HG03457 (cell line): ENCODE measurements around the gene CHAF1B.
"Not testable (repeated sequence)": the region's sequence is repeated elsewhere in the genome, so short reads cannot be mapped to it uniquely, and the experiment has no call there.

Experiments used
- ATAC-seq: cut with Tn5 transposase; IDR thresholded peaks from one replicate; pipeline ENCODE4 v1.9.1; 2021; ENCODE audit warnings: moderate number of reproducible peaks; ENCODE audit not compliant: unreplicated experiment

Gene CHAF1B

GRCh38 chr21:36388096-36388495 lies 2.9 kb downstream of the CHAF1B start:
- no peak for ATAC-seq

DNA sequence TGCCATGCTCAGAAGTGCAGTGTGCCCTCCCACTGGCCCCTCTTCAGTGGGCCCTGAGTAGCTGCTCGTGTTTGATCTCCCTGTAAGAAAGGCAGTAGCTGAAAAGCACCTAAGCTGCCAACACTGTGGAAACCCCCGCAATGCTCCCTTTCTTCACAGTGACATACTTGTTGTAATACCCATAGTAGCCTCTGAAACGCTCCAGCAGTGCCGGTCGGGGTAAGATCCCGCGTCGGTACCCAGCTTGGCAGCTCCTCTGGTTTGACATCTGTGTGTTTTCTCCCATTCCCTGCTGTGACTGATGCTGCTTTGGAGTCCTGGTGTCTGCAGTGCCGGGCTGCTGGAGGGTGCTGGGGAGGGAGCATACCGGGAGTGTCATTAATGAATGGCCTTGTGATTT lies 3.6 kb downstream of the CHAF1B start:
- no peak for ATAC-seq

- not testable (repeated sequence) for ATAC-seq
Observed at GRCh38 chr21:36391649-36392048, 6.5 kb downstream of the CHAF1B start.

- ATAC-seq: no peak
Observed at GRCh38 chr21:36395353-36396111, 10.3 kb downstream of the CHAF1B start.

DNA sequence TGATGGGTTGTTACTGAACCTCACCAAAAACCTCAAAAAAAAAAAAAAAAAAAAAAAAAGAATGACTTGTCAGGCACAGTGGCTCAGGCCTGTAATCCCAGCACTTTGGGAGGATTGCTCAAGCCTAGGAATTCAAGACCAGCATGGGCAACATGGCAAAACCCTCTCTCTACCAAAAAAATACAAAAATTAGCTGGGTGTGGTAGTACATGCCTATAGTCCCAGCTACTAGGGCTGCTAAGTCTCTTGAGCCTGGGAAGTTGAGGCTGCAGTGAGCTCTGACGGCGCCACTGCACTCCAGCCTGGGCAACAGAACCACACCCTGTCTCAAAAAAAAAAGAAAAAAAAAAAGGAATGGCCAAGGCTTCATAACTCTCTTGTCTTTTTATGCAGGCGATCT lies 11.1 kb downstream of the CHAF1B start:
- ATAC-seq: no peak

DNA sequence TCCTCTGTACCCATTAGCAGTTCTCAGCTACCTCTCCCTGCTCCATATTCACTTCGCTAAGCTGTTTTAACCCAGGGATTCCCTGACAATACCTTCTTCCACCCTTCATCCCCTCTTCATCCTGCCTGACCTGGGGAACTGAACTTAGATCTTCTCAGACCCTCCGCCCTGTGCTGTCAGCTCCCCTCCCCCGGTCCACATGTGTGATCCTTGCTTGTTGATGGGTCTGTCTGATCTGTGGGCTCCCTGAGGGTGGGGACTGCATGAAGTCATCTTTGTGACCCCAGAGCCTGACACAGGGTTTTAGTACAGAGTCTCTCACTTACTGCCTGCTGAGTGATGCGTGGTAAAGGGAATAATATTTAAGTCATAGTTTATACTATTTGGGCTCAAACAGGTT lies 11.8 kb downstream of the CHAF1B start:
- ATAC-seq: no peak

GRCh38 chr21:36397606-36398005 lies 12.4 kb downstream of the CHAF1B start:
- no peak for ATAC-seq

DNA sequence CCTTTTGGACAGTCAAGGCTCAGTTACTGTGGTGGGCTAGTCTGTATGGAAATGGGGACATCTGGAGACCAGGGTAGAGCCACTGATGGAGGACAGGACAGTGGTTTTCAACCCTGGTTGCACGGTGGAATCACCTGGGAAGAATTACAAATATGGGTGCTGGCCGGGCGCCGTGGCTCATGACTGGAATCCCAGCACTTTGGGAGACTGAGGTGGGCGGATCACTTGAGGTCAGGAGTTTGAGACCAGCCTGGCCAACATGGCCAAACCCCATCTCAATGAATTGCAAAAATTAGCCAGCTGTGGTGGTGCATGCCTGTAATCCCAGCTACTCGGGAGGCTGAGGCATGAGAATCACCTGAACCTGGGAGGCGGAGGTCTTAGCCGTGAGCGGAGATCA lies 14.5 kb downstream of the CHAF1B start:
- not testable (repeated sequence) for ATAC-seq

GRCh38 chr21:36400719-36401118 lies 15.5 kb downstream of the CHAF1B start:
- ATAC-seq: no peak

GRCh38 chr21:36402339-36402738 lies 17.1 kb downstream of the CHAF1B start:
- ATAC-seq: no peak

GRCh38 chr21:36403713-36404112 lies 18.5 kb downstream of the CHAF1B start:
- no peak for ATAC-seq

- ATAC-seq: no peak
Observed at GRCh38 chr21:36408568-36408967, 23.4 kb downstream of the CHAF1B start.

DNA sequence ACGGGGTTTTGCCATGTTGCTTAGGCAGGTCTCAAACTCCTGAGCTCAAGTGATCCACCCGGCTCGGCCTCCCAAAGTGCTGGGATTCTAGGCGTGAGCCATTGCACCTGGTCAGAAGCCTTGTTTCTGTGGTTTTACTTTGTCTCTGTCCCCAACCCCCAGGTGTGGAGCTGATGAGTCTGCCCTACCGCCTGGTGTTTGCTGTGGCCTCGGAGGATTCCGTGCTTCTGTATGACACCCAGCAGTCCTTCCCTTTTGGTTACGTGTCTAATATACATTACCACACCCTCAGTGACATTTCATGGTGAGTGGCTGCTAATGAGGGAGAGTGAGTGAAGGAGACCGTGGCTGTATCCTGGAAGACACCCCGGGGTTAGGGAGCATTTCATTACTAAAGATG lies 26.1 kb downstream of the CHAF1B start:
- no peak for ATAC-seq

- no peak for ATAC-seq
Observed at GRCh38 chr21:36412916-36413315, 27.7 kb downstream of the CHAF1B start.

DNA sequence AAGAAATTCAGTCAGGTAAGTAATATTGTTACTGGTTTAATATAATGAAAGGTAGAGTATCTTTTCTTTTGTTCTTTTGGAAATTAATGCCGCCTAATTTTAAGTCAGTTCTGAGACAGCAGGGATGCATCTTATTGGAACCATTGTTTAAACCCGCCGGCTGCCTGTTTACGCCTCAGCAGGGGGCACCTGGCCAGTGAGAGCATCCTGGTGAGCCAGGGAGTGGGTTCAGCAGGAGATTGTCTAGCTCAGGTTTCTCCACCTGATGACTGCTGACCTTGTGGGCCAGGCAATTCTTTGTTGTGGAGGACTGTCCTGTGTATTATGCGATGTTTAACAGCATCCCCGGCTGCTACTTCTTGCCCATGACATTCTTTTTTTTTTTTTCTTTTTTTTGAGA lies 30.2 kb downstream of the CHAF1B start:
- no peak for ATAC-seq

DNA sequence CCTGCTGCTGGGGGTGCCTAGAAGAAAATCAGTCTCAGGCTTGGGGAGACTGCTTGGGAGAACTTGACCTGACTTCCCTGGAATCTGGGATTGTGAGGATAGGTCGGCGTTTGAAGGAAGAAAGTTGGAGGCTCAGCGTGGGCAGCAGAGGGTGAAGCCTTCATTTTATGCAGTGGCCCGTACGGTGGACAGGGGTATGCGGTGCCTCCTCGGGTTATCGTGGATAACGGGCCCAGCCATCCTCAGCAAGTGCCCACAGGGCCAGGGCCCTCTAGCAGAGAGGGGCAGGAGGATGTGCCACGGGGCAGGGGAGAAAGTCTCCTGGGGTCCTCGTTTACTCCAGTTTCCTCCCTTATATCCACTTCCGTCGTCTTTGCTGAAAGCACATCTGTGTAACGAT lies 34.0 kb downstream of the CHAF1B start:
- no peak for ATAC-seq

- ATAC-seq: no peak
Observed at GRCh38 chr21:36419996-36420395, 34.8 kb downstream of the CHAF1B start.

GRCh38 chr21:36420571-36421339 lies 35.6 kb downstream of the CHAF1B start:
- no peak for ATAC-seq

DNA sequence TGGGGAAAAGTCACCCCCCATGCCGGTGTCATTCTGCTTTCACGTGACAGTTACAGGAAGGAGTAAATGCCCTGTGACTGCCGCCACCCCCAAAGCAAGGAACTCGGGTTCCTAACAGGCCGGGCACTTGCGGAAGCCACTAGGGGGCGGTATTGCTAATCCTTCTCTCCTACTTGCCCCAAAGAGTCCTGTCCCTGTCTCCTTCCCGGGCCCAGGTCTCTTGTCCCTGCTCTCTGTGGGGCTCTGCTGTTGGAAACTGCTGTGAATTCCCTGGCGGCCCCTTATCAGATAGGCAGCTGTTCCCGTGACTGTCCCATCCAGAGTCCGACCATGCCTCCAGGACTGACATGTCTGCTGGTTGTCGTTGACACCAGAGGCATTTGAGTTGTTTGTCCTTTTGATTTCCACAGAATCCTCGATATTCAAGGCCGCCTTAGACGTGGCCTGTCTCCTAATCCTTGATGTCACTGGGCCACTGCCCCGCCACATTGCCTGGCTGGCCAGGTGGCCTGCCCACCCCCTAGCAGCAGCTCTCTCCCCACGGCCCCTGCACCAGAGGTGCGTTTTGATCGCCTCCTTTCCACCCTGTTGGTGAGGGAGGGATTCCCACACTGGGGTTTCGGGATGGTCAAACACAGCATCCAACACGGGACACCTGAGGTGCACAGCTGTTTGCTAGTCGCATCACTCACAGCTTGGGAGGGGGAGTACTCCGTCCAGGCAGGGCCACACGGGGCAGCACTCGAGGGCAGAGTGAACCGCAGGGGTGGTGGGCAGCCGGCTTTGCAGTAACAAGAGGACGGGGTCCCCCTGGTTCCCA lies 37.3 kb downstream of the CHAF1B start:
- ATAC-seq: no peak

GRCh38 chr21:36423771-36424433 lies 38.7 kb downstream of the CHAF1B start:
- no peak for ATAC-seq

- ATAC-seq: no peak
Observed at GRCh38 chr21:36424592-36424991, 39.4 kb downstream of the CHAF1B start.
